Spinal cord (tissue), 10 donors: ENCODE data around the gene HDAC11. TPM values are rescaled to one million over a fixed set of nuclear protein-coding genes. Genes with fewer than 3 reads are reported as not detected.

ENCODE experiments used
- DNase-seq, 6 donors: peaks; one replicate each; pipeline versions ENCODE4 v3.0.0 to v3.0.0-alpha.2; 2013 to 2015; ENCODE audit warnings: low spot score in 6 of 6, low read depth in 4 of 6
- H3K27ac ChIP-seq: one replicate; pipeline ENCODE4 v1.5.1; 2013; ENCODE audit warnings: low read depth, low read length, control low read depth
- H3K27me3 ChIP-seq: one replicate; pipeline ENCODE4 v1.6.1; 2013; ENCODE audit warnings: low read length; ENCODE audit not compliant: control insufficient read depth, insufficient read depth
- H3K36me3 ChIP-seq: one replicate; pipeline ENCODE4 v1.6.1; 2013; ENCODE audit warnings: low read length; ENCODE audit not compliant: control insufficient read depth, insufficient read depth
- H3K4me1 ChIP-seq: one replicate; pipeline ENCODE4 v1.6.1; 2013; ENCODE audit warnings: low read length; ENCODE audit not compliant: control insufficient read depth, insufficient read depth
- H3K4me3 ChIP-seq: one replicate; pipeline ENCODE4 v1.5.1; 2013; ENCODE audit warnings: low read depth, low read length, control low read depth
- H3K9me3 ChIP-seq: one replicate; pipeline ENCODE4 v1.6.1; 2013; ENCODE audit warnings: low read length; ENCODE audit not compliant: control insufficient read depth, insufficient read depth
- WGBS: methylation state at CpG from one replicate; pipeline ENCODE4 v1.1.5; 2013; ENCODE audit warnings: missing lambda C conversion rate; ENCODE audit not compliant: insufficient coverage; 5-methylcytosine and 5-hydroxymethylcytosine counted together
- polyA plus RNA-seq, 2 donors: library from polyadenylated mRNA; unstranded; fragments of 120-200 nt; gene quantifications; one replicate each; pipeline ENCODE4 v1.2.1, GENCODE V29; 2013; ENCODE audit not compliant: insufficient read length in 2 of 2
- total RNA-seq, 2 donors: library from RNA; depleted of rRNA in 1 of 2; stranded (reverse); fragments of 120-200 nt in 1 of 2; fragments of >200 nt in 1 of 2; gene quantifications; one replicate each; pipeline versions ENCODE4 v1.2.3 to v1.2.4, GENCODE V29; 2013 to 2014
- donor health status: healthy.

The HDAC11 gene
- total and polyA plus RNA-seq, 4 donors, result 18.9 to 39.8 (median 27.8) TPM

DNA sequence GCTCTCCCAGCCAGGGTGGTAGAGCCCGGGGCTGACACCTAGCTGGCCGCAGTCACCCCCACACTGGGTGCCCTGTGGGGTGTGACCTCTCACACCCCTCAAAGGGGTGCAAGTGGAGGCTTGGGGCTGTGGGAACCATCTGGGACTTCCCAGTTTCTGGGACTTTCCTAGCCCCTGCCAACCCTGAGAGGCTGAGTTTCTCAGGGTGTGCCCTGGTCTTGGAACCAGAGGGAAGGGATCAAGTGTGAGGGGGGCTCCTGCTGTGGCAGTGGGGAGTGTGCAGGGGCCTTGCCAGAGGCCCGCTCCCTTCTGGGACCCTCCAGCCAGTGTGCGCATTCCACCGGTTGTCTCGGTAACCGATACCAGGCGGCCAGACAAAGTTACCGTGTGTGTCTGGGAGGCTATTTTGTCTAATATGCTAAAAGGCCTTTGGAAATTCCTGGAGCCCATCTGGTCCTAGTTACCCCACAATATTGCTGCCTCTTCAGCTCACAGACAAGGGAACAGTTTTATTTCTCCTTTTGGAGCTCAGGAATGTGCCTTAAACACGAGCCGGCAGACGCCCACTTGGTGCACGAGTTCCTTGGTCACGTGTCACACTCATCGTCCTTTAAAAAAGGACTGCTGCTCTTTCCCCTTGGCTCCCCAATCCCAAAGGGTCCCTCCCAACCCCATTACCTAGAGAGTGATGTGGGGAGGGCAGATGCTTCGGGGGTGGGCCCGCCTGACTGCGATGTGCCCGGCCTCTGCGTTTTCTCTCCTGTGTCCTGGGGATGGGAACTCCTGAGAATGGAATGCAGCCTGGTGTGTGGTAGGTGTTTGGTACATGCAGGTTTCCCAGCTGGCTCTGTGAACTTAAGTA, 33.2 kb downstream of the HDAC11 start:
- peak overlapping the region; percentile 54 for H3K27ac ChIP-seq
- H3K36me3 ChIP-seq, result no peaks in the 10 kb centered on the region
- peaks cover 47% of the 10 kb centered on the region for H3K4me1 ChIP-seq
- peak in 2 of 6 donors; percentile 63 to 64 for DNase-seq
- 14% methylated on average over 10 of the region's 20 CpGs for WGBS
- no peaks in the 10 kb centered on the region for H3K27me3 ChIP-seq
- H3K9me3 ChIP-seq, result no peaks in the 10 kb centered on the region
- no peak overlapping the region for H3K4me3 ChIP-seq

DNA sequence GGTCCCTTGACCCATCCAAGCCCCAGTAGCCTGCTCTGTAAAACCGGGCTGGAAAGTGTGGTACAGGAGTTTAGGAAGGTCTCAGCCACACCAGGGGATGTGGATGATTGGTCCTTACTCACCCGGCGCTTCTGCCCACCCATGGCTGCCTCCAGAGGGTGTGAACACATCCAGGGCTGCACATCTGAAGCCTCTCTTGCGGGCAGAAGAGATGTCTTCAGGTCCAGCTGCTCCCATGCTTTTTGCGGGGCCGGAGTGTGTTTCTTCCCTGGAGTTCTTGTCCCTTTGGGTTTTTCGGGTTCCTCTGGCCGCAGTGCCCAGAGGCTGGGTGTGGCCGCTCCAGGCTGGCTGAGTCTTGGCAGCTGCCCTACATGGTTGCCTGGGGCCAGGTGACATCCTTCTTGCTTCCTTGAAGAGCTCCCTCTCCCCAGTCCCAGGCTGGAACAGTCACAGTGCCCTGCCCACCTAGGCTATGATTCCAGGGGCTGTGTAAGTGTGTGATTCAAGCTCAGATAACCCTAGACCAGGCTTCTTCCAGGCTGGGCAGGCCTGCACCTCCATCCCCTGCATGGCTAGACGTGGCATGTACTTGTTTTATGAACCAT, 33.9 kb downstream of the HDAC11 start:
- Histone ChIP-seq H3K27me3 (no peaks in the 10 kb centered on the region), H3K27ac (peak overlapping the region; percentile 54), H3K4me3 (no peak overlapping the region), H3K9me3 (no peaks in the 10 kb centered on the region), H3K36me3 (no peaks in the 10 kb centered on the region), H3K4me1 (peaks cover 48% of the 10 kb centered on the region)
- DNase-seq, result no peak
- 73% methylated on average over 10 of the region's 10 CpGs for WGBS

DNA sequence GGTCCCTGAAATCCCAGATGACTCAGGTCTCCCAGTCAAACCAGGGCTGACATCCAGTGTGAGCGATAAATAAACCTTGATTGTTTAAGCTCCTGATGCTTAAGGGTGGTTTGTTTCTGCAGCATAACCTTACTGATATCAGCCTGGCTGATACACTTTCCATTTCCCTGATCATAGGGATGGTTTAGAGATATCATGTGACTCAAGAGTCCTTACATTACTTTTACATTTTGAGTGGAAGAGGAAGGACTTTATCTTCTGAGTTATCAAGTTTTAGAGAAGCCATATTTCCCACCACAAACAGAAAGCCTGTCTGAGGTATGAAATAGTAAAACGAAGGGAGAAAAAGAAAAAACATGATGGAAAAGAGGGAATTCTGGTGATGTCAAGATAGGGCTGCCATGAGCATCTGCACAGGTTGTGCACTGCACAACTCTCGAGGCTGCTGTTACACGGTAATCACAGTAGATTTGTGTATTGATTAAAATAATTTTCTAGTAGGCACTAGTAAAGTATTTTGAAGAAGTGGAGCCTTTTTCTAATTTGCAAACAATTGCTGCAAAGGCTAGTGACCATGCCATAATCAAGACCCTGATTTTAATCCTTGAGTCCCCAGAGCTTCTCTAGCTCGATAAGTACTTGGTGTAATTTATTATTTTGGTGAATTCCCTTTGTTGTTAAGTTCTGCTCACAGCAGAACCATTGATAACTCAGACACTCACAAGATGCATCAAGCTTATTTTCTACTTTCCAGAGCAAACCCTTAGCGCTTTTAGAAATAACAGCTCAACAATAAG, 34.7 kb downstream of the HDAC11 start:
- Histone ChIP-seq H3K9me3 (no peaks in the 10 kb centered on the region), H3K4me1 (peaks cover 54% of the 10 kb centered on the region), H3K27me3 (no peaks in the 10 kb centered on the region), H3K27ac (no peak overlapping the region), H3K4me3 (no peak overlapping the region), H3K36me3 (peaks cover 2% of the 10 kb centered on the region)
- no peak for DNase-seq
- 100% methylated on average over 2 of the region's 6 CpGs for WGBS

DNA sequence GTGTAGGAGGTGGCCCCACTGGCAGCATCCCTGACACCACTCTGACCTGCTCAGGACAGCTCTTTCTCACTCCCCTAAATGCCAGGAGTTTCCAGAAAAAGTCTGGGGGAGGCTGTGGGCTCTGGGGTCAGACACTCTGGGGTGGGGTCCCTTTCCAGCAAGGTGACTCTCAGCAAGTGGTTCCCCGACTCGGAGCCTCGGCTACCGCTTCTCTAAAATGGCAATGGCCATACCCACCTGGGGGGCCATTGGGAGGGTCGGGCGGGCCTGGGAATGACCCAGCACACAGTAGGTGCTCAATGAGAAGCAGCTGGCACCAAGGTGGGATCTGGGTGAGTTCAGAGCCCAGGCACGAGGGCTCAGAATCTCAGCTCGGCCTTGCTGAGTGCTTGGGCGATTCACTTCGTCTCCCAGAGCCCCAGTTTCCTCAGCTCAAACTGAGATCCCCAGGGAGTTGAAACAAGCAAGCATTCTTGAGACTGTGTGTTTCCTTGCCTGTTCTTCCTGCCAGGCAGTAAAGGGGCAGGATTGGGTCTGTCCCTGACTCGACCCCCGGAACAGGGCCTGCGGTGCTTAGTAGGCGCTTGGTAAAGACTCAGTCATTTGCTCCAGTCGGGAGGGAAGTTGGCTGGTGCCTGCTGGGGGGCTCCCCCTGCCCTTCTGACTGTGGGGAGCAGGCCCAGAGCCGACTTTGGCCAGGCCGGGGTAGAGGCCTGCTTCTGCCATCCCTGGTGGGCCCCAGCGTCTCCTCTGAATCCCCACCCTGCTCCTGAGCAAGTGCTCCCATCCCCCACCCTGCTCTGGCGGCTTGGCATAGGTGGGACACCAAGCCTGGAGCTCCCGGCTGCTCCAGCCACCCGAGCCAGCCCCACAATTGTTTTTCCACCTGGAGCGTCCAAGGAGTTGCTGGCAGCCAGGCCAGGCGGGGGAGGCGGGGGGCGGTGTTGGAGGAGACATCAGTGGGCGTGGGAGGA, 36.0 kb downstream of the HDAC11 start:
- Histone ChIP-seq H3K4me1 (peaks cover 54% of the 10 kb centered on the region), H3K9me3 (no peaks in the 10 kb centered on the region), H3K36me3 (peaks cover 2% of the 10 kb centered on the region), H3K27me3 (no peaks in the 10 kb centered on the region), H3K4me3 (no peak overlapping the region), H3K27ac (no peak overlapping the region)
- DNase-seq, result peak in 1 of 6 donors; percentile 40
- 82% methylated on average over 22 of the region's 26 CpGs for WGBS

DNA sequence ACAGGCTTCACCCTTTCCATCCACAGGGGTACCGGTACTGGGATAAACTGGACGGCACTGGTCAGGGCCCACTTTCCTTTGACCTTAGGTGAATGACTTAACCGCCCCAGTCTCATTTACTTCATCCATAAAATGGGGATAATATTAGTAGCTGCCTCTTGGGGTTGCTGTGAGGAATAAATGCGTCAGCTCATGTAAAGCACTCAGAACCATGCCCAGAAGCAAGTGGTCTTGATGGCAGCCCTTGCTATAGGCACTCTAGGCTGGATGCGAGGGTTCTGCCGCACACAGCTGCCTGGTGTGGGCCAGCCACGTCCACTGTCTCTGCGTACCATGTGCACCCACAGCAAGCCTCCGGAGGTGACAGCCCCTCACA, 36.6 kb downstream of the HDAC11 start:
- Histone ChIP-seq H3K27me3 (no peaks in the 10 kb centered on the region), H3K9me3 (no peaks in the 10 kb centered on the region), H3K4me1 (peaks cover 54% of the 10 kb centered on the region), H3K27ac (no peak overlapping the region), H3K4me3 (no peak overlapping the region), H3K36me3 (peaks cover 2% of the 10 kb centered on the region)
- 90% methylated on average over 6 of the region's 9 CpGs for WGBS
- DNase-seq, result no peak

DNA sequence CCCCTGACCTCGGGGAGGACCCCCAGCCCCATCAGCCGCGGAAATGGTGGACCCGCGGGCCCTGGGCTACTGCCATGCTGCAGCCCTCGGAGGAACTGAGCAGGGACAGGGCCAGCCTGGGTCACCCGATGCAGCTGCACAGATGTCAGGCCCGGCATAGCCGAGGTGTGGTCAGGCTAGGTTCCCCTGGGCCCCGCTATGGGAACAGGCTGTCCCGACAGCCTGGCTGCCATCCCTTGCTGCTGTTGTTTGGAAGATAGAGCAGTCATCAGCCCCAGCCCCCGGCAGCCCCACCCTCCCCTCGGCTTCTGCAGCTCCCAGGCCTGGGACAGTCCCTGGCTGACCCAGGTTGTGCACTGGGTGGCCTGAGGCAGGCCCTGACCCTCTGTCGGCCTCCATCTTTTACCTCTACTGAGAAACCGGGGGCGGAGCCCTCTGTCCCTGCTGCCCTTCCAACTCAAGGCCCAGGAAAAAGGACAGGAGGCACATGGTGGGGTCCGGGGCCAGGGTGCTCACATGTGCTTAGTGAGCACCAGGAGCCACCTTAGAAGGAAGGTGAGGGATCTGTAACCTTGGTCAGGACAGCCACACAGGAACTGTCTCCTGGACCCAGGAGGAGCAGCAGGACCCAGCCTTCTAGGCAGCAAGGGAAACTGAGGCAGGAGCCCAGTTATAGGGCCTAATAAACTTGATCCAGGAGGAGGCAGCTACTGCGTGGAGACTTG, 37.3 kb downstream of the HDAC11 start:
- WGBS, result 78% methylated on average over 17 of the region's 18 CpGs
- Histone ChIP-seq H3K4me1 (peaks cover 54% of the 10 kb centered on the region), H3K27ac (no peak overlapping the region), H3K27me3 (no peaks in the 10 kb centered on the region), H3K9me3 (no peaks in the 10 kb centered on the region), H3K36me3 (peaks cover 2% of the 10 kb centered on the region), H3K4me3 (no peak overlapping the region)
- DNase-seq, result no peak

DNA sequence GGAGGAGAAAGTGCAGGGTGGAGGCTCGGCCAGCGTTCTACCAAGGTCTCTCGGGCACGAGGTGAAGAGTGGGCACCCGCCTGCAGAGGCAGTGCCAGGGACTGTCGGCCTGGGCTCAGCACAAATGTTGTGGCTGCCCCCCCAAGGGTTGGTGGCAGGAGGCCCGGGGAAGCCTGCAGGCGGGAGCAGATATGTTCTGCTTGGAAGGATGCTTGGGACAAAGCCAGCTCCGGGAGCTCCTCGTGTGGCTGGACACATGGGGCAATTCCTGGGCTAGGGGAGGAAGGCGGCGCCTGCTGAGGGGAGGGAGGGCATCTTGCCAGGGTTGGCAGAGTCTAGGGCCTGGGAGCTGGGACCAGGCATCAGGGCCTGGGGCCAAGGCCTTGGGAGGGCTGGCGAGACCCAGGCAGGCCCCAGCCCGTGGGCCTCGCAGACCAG, 38.4 kb downstream of the HDAC11 start:
- Histone ChIP-seq H3K4me3 (no peak overlapping the region), H3K36me3 (peaks cover 2% of the 10 kb centered on the region), H3K27ac (no peak overlapping the region), H3K27me3 (no peaks in the 10 kb centered on the region), H3K4me1 (peaks cover 45% of the 10 kb centered on the region), H3K9me3 (no peaks in the 10 kb centered on the region)
- 28% methylated on average over 15 of the region's 15 CpGs for WGBS
- peak in 5 of 6 donors; percentile 78 to 97 (median 83) for DNase-seq

DNA sequence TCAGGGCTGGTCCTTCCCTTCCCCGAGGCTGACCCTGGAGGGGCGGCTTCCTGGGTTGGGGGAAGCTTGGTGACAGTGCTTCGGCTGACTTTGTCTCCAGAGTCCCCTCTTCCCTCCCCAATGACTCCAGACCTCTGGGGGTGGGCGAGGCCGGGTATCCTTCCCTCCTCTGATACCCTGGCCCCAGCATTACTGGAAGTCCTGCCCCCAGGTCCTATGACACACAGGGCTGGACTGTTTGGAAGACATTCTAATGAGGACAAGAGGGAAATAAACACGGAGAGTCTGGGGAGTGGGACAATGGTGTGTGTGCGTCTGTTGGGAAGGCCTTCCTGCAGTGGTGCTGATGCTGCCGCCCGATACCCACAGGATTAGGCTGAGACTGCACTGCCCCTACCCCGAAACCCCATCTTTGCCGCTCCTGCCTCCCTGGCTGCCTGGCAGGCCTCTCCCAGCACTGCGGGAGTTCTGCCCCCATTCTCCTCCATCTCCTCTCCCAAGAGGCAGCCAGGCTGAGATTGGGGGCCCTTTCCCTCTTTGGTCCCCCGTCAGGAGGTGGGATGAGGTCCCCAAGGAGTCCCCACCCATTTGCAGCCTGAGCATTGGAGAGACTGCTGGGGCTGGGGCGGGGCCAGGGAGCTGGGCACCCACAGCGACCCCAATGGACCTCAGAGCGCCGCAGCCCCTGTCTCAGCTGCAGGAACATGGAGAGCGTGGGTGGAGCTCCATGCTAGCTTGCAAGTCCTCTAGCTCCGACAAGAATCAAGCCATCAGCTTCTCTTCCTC, 39.1 kb downstream of the HDAC11 start:
- no peak overlapping the region for H3K27ac ChIP-seq
- DNase-seq, result no peak
- H3K4me1 ChIP-seq, result peaks cover 38% of the 10 kb centered on the region
- H3K4me3 ChIP-seq, result no peak overlapping the region
- H3K27me3 ChIP-seq, result no peaks in the 10 kb centered on the region
- 82% methylated on average over 15 of the region's 19 CpGs for WGBS
- no peaks in the 10 kb centered on the region for H3K9me3 ChIP-seq
- peaks cover 2% of the 10 kb centered on the region for H3K36me3 ChIP-seq
